GM21717 (cell line): ENCODE measurements around the gene MBOAT2.
"Not testable (repeated sequence)": the region's sequence is repeated elsewhere in the genome, so short reads cannot be mapped to it uniquely, and the experiment has no call there.

Experiments used
- ATAC-seq: cut with Tn5 transposase; IDR thresholded peaks from one replicate; pipeline ENCODE4 v1.9.1; 2021; ENCODE audit warnings: mild to moderate bottlenecking, moderate library complexity; ENCODE audit not compliant: unreplicated experiment

The MBOAT2 gene

GRCh38 chr2:8965216-8965969, 38.1 kb downstream of the MBOAT2 start:
- ATAC-seq, result no peak

- ATAC-seq, result no peak
Measured at GRCh38 chr2:8962890-8963289, 40.6 kb downstream of the MBOAT2 start.

GRCh38 chr2:8957628-8958027, 45.9 kb downstream of the MBOAT2 start:
- no peak for ATAC-seq

- no peak for ATAC-seq
Measured at GRCh38 chr2:8956774-8957173, 46.7 kb downstream of the MBOAT2 start.

- no peak for ATAC-seq
Measured at GRCh38 chr2:8954990-8955389, 48.5 kb downstream of the MBOAT2 start.

GRCh38 chr2:8953525-8953924, 50.0 kb downstream of the MBOAT2 start:
- ATAC-seq, result no peak

- no peak for ATAC-seq
Measured at GRCh38 chr2:8939486-8940114, 63.9 kb downstream of the MBOAT2 start.

- ATAC-seq, result no peak
Measured at GRCh38 chr2:8938384-8938783, 65.1 kb downstream of the MBOAT2 start.

- no peak for ATAC-seq
Measured at GRCh38 chr2:8935982-8936381, 67.5 kb downstream of the MBOAT2 start.

- no peak for ATAC-seq
Measured at GRCh38 chr2:8934338-8934737, 69.1 kb downstream of the MBOAT2 start.

GRCh38 chr2:8932702-8933101, 70.8 kb downstream of the MBOAT2 start:
- ATAC-seq, result no peak

GRCh38 chr2:8930185-8930584, 73.3 kb downstream of the MBOAT2 start:
- not testable (repeated sequence) for ATAC-seq

GRCh38 chr2:8929128-8929527, 74.4 kb downstream of the MBOAT2 start:
- ATAC-seq, result no peak

GRCh38 chr2:8927510-8928455, 75.7 kb downstream of the MBOAT2 start:
- no peak for ATAC-seq

- ATAC-seq, result no peak
Measured at GRCh38 chr2:8926356-8926755, 77.1 kb downstream of the MBOAT2 start.

- no peak for ATAC-seq
Measured at GRCh38 chr2:8925411-8925810, 78.1 kb downstream of the MBOAT2 start.

- no peak for ATAC-seq
Measured at GRCh38 chr2:8923183-8923582, 80.3 kb downstream of the MBOAT2 start.

GRCh38 chr2:8922431-8922830, 81.1 kb downstream of the MBOAT2 start:
- no peak for ATAC-seq

- no peak for ATAC-seq
Measured at GRCh38 chr2:8918412-8918811, 85.1 kb downstream of the MBOAT2 start.

GRCh38 chr2:8915941-8916340, 87.5 kb downstream of the MBOAT2 start:
- ATAC-seq, result no peak

- not testable (repeated sequence) for ATAC-seq
Measured at GRCh38 chr2:8913767-8914166, 89.7 kb downstream of the MBOAT2 start.
